ENCODE data around the gene RPGRIP1.
"Not testable (repeated sequence)": the region's sequence is repeated elsewhere in the genome, so short reads cannot be mapped to it uniquely, and the experiment has no call there.

The RPGRIP1 gene

GRCh38 chr14:21302013-21302835 is 22.3 kb downstream of the RPGRIP1 start:
- DNase-seq = peak; percentile 51

- DNase-seq = not testable (repeated sequence)
These were observed 22.9 kb downstream of the RPGRIP1 start for GRCh38 chr14:21302836-21303140.

- peak; percentile 30 for DNase-seq
These were observed 27.8 kb downstream of the RPGRIP1 start for GRCh38 chr14:21307637-21308036.

- DNase-seq = no peak
These were observed 28.2 kb downstream of the RPGRIP1 start for GRCh38 chr14:21308132-21308478.

- DNase-seq = peak; percentile 92
These were observed 28.8 kb downstream of the RPGRIP1 start for GRCh38 chr14:21308479-21309237.

GRCh38 chr14:21309238-21309636 is 29.4 kb downstream of the RPGRIP1 start:
- no peak for DNase-seq

- no peak for DNase-seq
These were observed 30.1 kb downstream of the RPGRIP1 start for GRCh38 chr14:21309956-21310355.

GRCh38 chr14:21311614-21312013 is 31.7 kb downstream of the RPGRIP1 start:
- no peak for DNase-seq

- DNase-seq = no peak
These were observed 33.6 kb downstream of the RPGRIP1 start for GRCh38 chr14:21313512-21313911.

- no peak for DNase-seq
These were observed 37.5 kb downstream of the RPGRIP1 start for GRCh38 chr14:21317398-21317797.

GRCh38 chr14:21320913-21321312 is 41.0 kb downstream of the RPGRIP1 start:
- no peak for DNase-seq

- DNase-seq = no peak
These were observed 42.8 kb downstream of the RPGRIP1 start for GRCh38 chr14:21322716-21323115.

GRCh38 chr14:21326972-21327371 is 47.1 kb downstream of the RPGRIP1 start:
- DNase-seq = no peak
